IMR-90 (cell line): ENCODE measurements around the gene MGAT5.

Source experiments
- CHD1 ChIP-seq: IDR thresholded peaks from 2 replicates; pipeline ENCODE4 v1.6.1; 2012; ENCODE audit warnings: low read depth, low read length, improper control_type of control experiment
- CTCF ChIP-seq: conservative IDR thresholded peaks from 2 replicates; pipeline ENCODE4 v1.5.1; 2012; ENCODE audit warnings: mild to moderate bottlenecking, low read depth, low read length, improper control_type of control experiment
- MXI1 ChIP-seq: IDR thresholded peaks from 2 replicates; pipeline ENCODE4 v1.6.1; 2012; ENCODE audit warnings: low read depth, mild to moderate bottlenecking, low read length, moderate library complexity, borderline replicate concordance
- POLR2A ChIP-seq: IDR thresholded peaks from 2 replicates; pipeline ENCODE4 v1.6.1; 2012; ENCODE audit warnings: mild to moderate bottlenecking, low read depth, low read length
- RCOR1 ChIP-seq: IDR thresholded peaks from 2 replicates; pipeline ENCODE4 v1.6.1; 2012; ENCODE audit warnings: mild to moderate bottlenecking, low read length, improper control_type of control experiment; ENCODE audit not compliant: insufficient replicate concordance

- no peak for TF ChIP-seq CTCF
- no peak for TF ChIP-seq POLR2A
- TF ChIP-seq CHD1 = no peak
- no peak for TF ChIP-seq RCOR1
- TF ChIP-seq MXI1 = no peak
These were observed 12.0 kb upstream of the MGAT5 start for GRCh38 chr2:134241911-134242310.
